HG03342 (cell line): ENCODE results near the gene METTL14.

Experiments
- ATAC-seq: cut with Tn5 transposase; IDR thresholded peaks from one replicate; pipeline ENCODE4 v1.9.1; 2021; ENCODE audit warnings: mild to moderate bottlenecking, moderate library complexity; ENCODE audit not compliant: unreplicated experiment

METTL14 gene

DNA sequence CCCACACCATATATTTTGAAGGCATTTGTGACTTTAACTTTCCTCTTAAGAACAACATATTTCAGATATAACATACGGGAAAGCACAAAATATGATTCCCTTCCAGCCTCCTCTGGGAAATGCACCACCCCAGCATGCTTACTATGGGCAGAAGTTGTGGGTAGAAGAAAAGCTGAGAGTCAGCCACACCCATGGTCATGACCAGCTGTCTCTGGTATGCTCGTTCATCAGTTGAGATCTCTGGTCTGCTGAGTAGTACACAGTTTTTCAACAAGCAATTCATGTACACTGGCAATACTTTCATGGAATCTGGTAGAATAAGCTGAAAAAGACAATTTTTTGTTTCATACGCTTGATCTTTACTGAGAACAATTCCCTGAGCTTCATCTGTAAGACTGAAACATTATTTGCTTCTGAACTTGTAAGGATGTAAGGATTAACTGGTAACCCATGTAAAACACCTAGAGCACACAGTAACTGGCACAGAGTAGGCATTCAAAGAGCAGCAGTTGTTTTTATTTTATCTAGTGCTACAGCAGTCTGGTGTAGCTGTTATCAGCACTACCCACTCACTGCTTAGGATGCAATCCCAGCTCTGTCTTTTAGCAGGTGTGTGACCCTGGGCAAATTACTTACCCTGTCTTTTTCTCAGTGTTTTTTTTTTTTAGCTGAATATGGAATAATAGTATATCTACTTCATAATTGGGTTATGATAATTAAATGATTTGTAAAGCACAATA is 47.6 kb downstream of the METTL14 start:
- ATAC-seq = no peak

- ATAC-seq = no peak
These were observed 49.5 kb downstream of the METTL14 start for GRCh38 chr4:118734491-118735205.

- no peak for ATAC-seq
These were observed 51.7 kb downstream of the METTL14 start for GRCh38 chr4:118736900-118737299.

DNA sequence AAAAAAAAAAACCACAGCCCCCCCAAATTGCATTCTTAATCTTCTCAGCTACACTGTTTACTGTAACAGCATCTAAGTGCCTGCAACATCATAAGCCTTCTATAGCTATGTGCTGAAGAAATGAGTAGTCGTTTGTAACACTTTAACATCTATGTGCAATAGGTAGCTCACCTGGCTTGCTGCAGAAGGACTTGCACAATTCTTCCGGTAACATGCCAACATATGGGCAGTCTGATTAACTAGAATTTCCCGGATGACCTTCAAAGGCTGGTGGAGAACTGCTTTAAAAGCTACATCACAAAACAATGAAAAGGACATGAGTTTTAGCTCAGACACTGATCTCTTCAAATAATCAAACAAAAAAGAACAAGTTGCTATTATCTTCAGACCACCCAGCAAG is 52.9 kb downstream of the METTL14 start:
- no peak for ATAC-seq

DNA sequence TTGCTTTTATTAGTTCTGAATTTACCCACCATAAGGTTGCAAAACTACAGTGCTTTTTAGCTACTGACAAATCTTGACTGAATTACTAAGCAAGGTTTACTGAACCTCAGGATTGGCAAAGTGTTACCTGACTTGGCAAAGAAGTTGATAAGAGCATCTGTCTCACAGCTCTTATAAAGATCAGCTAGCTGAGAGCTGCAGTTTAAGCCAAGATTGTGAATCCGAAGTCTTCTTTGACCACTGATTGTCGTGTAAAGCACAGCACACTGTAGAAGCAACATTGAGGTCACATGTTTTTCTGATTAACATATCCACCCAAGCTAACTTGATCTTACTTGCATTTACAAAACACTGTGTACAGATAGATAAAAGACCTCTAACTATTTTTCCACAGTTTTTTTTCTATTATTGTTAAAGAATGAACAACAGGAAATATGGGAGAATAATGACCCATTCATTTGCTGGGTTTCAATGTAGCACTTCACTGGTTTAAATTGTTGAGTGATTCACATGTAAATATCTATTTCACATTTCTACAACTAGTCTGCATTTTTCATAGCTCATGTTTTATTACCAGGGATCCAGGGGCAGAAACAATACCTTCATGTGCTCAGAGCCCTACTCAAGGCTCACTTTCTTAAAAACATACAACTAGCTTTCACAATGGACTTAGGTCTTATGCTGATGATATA is 54.0 kb downstream of the METTL14 start:
- no peak for ATAC-seq

DNA sequence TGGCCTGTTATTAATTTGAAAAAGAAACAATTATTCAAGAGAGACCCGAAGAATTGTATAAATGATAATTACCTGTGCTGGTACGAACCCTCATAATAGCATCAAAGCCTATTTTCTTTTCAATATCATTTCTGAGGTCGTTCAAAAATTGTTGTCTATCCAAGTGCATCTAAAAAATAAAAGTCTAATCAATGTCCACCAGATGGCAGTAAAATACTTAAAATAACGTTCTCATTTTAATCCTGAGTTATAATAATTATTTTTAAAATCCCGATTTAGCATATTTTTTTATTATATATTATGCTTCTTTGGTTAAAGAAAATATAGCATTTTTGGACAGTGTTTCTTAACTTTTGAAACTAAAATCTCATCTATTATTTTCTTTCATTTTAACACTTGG is 55.7 kb downstream of the METTL14 start:
- no peak for ATAC-seq

- no peak for ATAC-seq
These were observed 56.2 kb downstream of the METTL14 start for GRCh38 chr4:118741301-118741855.

- ATAC-seq = no peak
These were observed 56.9 kb downstream of the METTL14 start for GRCh38 chr4:118742050-118742449.

DNA sequence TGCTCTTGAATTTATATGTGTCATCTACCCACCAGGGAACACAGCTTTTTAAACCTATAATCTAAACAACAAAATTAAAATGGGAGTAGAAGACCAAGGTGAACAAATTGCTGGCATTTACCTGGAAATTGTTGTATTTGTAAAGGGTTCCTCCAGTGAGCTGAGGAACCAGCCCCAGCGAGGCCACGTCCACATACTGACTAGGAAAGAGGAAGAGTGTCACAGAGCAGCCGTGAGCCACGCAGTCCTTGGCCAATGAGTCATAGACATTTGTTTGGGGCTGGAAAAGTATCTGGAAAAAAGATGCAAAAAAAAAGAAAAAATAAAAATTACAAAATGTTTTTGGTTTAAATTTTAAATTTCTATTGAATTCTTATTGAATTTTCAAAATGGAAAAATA is 58.7 kb downstream of the METTL14 start:
- no peak for ATAC-seq

GRCh38 chr4:118745357-118745756 is 60.2 kb downstream of the METTL14 start:
- no peak for ATAC-seq

GRCh38 chr4:118746251-118746919 is 61.2 kb downstream of the METTL14 start:
- ATAC-seq = no peak

DNA sequence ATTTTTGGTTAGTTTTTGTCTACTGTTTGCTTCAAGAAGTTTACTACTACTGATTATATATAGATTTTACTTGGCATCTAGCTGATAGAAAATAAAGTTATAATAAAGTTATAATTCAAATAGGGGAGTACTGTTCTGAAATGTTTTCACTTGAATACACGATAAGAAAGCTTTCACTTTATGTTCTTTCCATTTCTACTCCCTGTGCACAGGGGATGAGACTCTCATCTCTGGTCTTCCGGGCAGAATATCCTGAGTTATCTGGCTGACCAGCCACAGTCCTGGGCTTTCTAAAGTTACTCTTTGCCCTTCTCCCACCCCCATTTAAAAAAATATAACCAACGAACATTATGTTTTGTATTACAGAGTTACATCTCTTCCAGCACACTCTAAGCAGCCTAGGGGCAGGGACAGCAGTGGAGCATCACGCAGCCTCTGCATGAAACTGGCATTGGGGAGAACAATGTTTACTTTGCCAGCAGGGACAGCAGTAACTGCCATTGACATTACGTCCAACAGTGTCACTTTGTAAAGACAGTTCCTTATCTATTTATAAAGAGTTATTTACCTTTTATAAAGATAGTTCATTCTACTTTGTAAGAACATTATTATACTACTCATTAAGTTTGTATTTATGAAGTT is 64.3 kb downstream of the METTL14 start:
- no peak for ATAC-seq

DNA sequence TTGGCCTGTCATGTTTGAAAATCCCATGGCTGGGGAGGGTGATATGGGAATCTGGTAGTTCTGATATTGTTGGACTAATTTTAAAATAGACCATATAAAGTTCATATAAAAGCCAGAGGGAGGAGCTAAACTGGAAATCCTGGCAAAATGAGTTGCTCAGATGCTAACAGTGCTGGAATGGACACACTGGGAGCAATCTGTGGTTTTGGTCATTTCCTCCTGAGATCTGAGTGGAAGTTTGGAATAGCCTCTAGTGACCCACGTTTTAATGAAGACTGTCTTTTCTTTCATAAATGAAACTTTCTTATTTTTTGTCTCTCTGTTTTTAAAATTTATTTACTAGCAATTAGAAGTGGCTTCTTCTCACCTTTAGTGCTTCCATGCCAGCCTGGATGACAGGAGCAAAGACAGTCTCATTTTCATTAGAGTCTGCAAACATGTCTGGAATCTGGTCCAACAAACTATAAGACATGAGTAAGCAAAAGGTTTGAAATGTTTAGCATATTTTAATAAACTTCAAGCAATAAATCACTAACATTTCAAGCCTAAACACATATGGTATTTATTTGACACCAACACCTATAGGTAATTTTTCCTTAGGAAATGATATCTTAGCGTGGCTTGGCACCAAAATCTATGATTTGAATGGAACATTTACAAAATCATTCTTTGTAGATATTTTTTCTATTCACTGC is 66.6 kb downstream of the METTL14 start:
- no peak for ATAC-seq

DNA sequence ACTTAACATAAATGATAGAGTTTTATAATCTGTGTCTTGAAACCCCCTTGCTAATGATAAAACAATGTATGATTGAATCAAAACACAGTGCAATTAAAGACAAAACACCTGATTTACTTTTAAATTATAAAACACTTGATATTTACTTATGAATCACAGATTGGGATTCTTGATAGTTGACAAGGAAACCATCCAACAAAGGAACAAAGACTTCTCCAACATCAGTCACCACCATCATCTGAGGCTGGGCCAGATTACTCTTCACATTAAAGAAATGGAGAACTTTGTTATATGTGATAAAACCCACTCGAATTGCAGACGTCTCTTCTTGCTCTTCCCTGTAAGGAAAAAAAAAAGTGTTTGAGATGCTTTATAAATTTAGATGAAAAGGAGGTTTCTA is 67.4 kb downstream of the METTL14 start:
- no peak for ATAC-seq

GRCh38 chr4:118753096-118753495 is 67.9 kb downstream of the METTL14 start:
- no peak for ATAC-seq

- ATAC-seq = no peak
These were observed 68.5 kb downstream of the METTL14 start for GRCh38 chr4:118753685-118754084.

- no peak for ATAC-seq
These were observed 69.7 kb downstream of the METTL14 start for GRCh38 chr4:118754890-118755289.

DNA sequence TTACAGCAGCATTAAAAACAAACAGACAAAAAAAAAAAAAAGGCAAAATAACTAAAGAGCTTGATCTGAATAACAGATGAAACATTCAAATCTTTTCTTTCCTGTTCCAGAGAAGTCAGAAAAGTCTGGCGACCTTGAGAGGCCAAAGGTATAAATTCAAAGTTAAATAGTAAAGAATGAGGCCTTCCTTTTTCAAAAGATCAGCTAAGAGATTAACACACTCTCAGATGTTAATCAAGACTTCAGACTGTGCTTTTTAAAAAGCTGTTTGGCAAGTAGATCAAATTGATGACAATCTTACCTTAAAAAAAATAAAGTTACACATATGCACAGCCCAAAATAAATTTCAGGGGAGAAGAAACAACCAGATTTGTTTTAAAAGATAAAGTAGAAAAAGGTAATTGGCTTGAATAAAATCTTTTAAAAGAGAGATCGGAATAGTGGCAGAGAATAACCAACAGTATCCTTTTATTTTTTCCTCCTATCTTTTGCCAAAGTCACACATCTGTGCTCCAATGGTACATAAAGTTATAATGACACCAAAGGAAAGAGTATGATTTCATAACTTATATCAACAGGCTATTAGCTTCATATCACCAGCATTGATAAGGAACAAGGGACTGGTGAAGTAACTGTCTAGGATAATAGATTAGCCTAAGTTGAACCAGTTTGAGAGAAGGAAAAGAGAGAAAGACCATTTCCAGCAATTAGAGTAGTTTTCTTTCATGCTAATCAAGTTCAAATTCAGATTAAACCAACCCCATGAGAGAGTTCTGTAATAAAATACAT is 70.4 kb downstream of the METTL14 start:
- ATAC-seq = no peak

DNA sequence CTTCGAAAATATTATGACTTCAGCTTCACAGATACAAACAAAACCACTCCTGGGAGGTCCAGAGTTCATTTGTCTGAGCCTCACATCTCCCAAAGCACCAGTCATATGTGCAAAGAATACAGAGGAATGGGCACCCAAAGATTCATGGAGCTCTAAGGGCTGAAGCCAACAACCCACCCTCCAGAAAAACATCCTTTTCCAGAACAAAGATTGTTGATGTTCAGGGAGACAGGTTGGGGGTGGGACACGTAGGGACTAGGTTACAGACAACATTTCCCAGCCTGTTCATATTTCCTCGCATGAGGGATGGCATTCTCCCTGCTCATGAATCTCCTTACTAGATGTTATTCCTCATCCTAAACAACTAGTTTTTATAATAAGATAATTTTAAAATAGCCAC is 71.2 kb downstream of the METTL14 start:
- no peak for ATAC-seq
